ENCODE results near the gene KNTC1. TPM values are rescaled to one million over a fixed set of nuclear protein-coding genes. Genes with fewer than 3 reads are reported as not detected.

KNTC1 gene
- total and polyA plus RNA-seq, 2 of the 8 experiments (the other 6 are each of a cell fraction or from before 2014, with no cell fraction given): 52.7 to 80.2 TPM

DNA sequence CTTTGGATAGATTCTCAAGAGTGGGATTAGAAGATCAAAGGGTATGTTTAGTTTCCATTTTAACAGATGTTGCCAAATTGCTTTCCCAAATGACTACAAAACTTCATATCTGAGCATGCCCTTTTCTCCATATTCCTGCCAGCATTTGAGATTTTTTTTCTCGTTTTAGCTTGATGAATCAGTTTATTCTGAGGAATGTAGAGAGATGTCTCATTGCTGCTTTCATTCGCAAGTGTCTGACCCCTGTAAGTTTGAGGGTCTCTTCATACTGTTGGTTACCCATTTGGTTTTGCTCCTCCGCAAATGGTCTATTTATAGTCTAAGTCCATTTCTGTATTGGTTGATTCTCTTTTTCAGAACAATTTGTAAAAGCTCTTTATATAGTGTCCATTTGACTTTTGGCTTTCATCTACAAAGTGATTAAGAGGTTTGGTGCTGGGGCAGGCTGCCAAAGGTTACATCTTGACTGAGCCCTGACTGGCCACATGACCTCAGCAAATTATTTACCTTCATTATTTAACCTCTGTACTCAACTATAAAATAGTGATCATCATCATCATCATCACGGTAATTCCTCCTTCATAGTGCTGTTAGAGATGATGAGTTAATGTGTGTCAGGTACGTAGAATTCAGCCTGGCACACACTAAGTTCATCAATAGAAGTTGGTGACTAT, 142.5 kb downstream of the KNTC1 start:
- H2AFZ ChIP-seq (ENCODE audit: low read length): no peak overlapping the region
- CTCF ChIA-PET (ENCODE audit: partially characterized antibody): interaction anchor here (0.9 to 1.3 kb wide), 4 partner anchors 9 to 31 kb away, joined by 4 to 5 read pairs (median 4); no protein-coding TSS in a partner anchor
- no peak overlapping the region for H4K91ac ChIP-seq (replicated peaks; ENCODE audit: insufficient read length, low read length)
- no peaks in the 10 kb centered on the region for H3K79me2 ChIP-seq (ENCODE audit: control insufficient read depth in 1 of 2, insufficient read depth in 2 of 2, low read length in 2 of 2)
- H2BK120ac ChIP-seq (replicated peaks; ENCODE audit: low read depth, low read length): no peak overlapping the region
- no peak overlapping the region for H3K4me3 ChIP-seq (ENCODE audit: extremely low read depth in 1 of 4, insufficient read depth in 2 of 4, low read depth in 3 of 4, low read length in 4 of 4)
- no peak overlapping the region for H3K14ac ChIP-seq (ENCODE audit: insufficient read length)
- WGBS, 2 experiments (ENCODE audit: extremely low coverage in 1 of 2, insufficient coverage in 1 of 2, insufficient read length in 1 of 2, insufficient replicate concordance in 2 of 2, low coverage in 1 of 2, low lambda C conversion rate in 2 of 2, missing lambda C conversion rate in 1 of 2): 91% methylated on average over 5 of the region's 5 CpGs; no CpG with 5 or more reads in 1 of the 2 experiments
- H4K20me1 ChIP-seq (replicated peaks in 1 of 2; ENCODE audit: control insufficient read depth in 1 of 2, insufficient read depth in 2 of 2, low read length in 2 of 2): no peaks in the 10 kb centered on the region
- H3K27me3 ChIP-seq (replicated peaks in 1 of 4; ENCODE audit: control insufficient read depth in 3 of 4, extremely low read depth in 1 of 4, insufficient read depth in 3 of 4, low read length in 3 of 4): no peaks in the 10 kb centered on the region
- DNase-seq (ENCODE audit: low read depth in 1 of 2, low spot score in 2 of 2) (no peak), FAIRE-seq (no peak)
- no peaks in the 10 kb centered on the region; a peak in 1 of 7 replicates for H3K4me1 ChIP-seq (replicated peaks in 1 of 4; ENCODE audit: control insufficient read depth in 3 of 4, insufficient read depth in 4 of 4, low read length in 3 of 4)
- no peak overlapping the region for H4K8ac ChIP-seq (ENCODE audit: extremely low read depth, insufficient read depth, low read length)
- H2AK5ac ChIP-seq (ENCODE audit: low read depth, low read length): no peak overlapping the region
- POLR2A ChIA-PET (ENCODE audit: partially characterized antibody): interaction anchor here (1.2 kb wide), 1 partner anchor 83 kb away, joined by 3 read pairs; the partner anchor contains the start of gene DENR
- no peak overlapping the region for H2BK15ac ChIP-seq (ENCODE audit: low read length)
- no peak overlapping the region for H2BK5ac ChIP-seq (ENCODE audit: low read depth, low read length)
- no peak overlapping the region for H2BK12ac ChIP-seq (ENCODE audit: low read depth, low read length)
- no peaks in the 10 kb centered on the region for H3K79me1 ChIP-seq (ENCODE audit: low read depth, low read length)
- no peaks in the 10 kb centered on the region for H3K36me3 ChIP-seq (ENCODE audit: control insufficient read depth in 2 of 4, insufficient read depth in 4 of 4, low read length in 3 of 4)
- no peak overlapping the region for H3K4ac ChIP-seq (replicated peaks; ENCODE audit: insufficient read length, low read depth, low read length)
- H3K9ac ChIP-seq (replicated peaks in 1 of 4; ENCODE audit: extremely low read depth in 1 of 4, low read depth in 3 of 4, low read length in 3 of 4): no peak overlapping the region
- H3K4me2 ChIP-seq (ENCODE audit: insufficient read depth in 1 of 2, low read depth in 2 of 2, low read length in 2 of 2): no peak overlapping the region
- no peaks in the 10 kb centered on the region for H3K9me3 ChIP-seq (ENCODE audit: insufficient read depth in 2 of 2, low read depth in 1 of 2, low read length in 1 of 2)
- H3K27ac ChIP-seq (ENCODE audit: low read depth, low read length): no peak overlapping the region
- no peak overlapping the region for H4K5ac ChIP-seq (ENCODE audit: insufficient read length, low read depth, low read length)
- no peak overlapping the region for H2BK20ac ChIP-seq (ENCODE audit: low read length)
- H3K23ac ChIP-seq (ENCODE audit: insufficient read length): no peak overlapping the region
- no peak overlapping the region for H3K56ac ChIP-seq (replicated peaks; ENCODE audit: insufficient read length, low read depth, low read length)
- no peak overlapping the region for H3K18ac ChIP-seq (ENCODE audit: extremely low read depth, low read length)
- no peaks in the 10 kb centered on the region for H3K23me2 ChIP-seq (ENCODE audit: low read depth, low read length)
- no peak for TF ChIP-seq SP4 (IDR thresholded peaks at IDR 0.05; ENCODE audit: low read length)
- TF ChIP-seq EGR1 (IDR thresholded peaks at IDR 0.05; ENCODE audit: borderline replicate concordance, low read depth, low read length): no peak
- no peak for TF ChIP-seq SIRT6 (IDR thresholded peaks at IDR 0.05; ENCODE audit: low read length)
- no peak for TF ChIP-seq TEAD4 (IDR thresholded peaks at IDR 0.05; ENCODE audit: low read depth, low read length)
- no peak for TF ChIP-seq KDM1A (IDR thresholded peaks at IDR 0.05; ENCODE audit: borderline replicate concordance, low read length)
- TF ChIP-seq ASH2L (IDR thresholded peaks at IDR 0.05; ENCODE audit: low read length): no peak
- TF ChIP-seq TAF7 (optimal IDR thresholded peaks at IDR 0.05; ENCODE audit: borderline replicate concordance, low read depth, low read length): no peak
- TF ChIP-seq BRCA1 (IDR thresholded peaks at IDR 0.05; ENCODE audit: low read depth, low read length): no peak
- no peak for TF ChIP-seq CEBPB (IDR thresholded peaks at IDR 0.05; ENCODE audit: low read depth, low read length)
- no peak for TF ChIP-seq CHD1 (IDR thresholded peaks at IDR 0.05; ENCODE audit: low read depth, low read length)
- no peak for TF ChIP-seq FOSL1 (IDR thresholded peaks at IDR 0.05; ENCODE audit: insufficient read depth, low read depth, low read length)
- no peak for TF ChIP-seq SUZ12 (IDR thresholded peaks at IDR 0.05; ENCODE audit: low read length)
- no peak for TF ChIP-seq SP1 (IDR thresholded peaks at IDR 0.05; ENCODE audit: low read depth, low read length)
- TF ChIP-seq, protein P1, sequence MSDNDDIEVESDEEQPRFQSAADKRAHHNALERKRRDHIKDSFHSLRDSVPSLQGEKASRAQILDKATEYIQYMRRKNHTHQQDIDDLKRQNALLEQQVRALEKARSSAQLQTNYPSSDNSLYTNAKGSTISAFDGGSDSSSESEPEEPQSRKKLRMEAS (IDR thresholded peaks at IDR 0.05): no peak
- no peak for TF ChIP-seq SRF (IDR thresholded peaks at IDR 0.05; ENCODE audit: low read depth, low read length)
